HG03175 (cell line): ENCODE results near the gene WFIKKN1.

Source experiments
- ATAC-seq: cut with Tn5 transposase; IDR thresholded peaks from one replicate; pipeline ENCODE4 v1.9.1; 2021; ENCODE audit warnings: mild to moderate bottlenecking, moderate library complexity; ENCODE audit not compliant: unreplicated experiment

The WFIKKN1 gene

GRCh38 chr16:622920-623280 lies 7.9 kb upstream of the WFIKKN1 start:
- no peak for ATAC-seq

DNA sequence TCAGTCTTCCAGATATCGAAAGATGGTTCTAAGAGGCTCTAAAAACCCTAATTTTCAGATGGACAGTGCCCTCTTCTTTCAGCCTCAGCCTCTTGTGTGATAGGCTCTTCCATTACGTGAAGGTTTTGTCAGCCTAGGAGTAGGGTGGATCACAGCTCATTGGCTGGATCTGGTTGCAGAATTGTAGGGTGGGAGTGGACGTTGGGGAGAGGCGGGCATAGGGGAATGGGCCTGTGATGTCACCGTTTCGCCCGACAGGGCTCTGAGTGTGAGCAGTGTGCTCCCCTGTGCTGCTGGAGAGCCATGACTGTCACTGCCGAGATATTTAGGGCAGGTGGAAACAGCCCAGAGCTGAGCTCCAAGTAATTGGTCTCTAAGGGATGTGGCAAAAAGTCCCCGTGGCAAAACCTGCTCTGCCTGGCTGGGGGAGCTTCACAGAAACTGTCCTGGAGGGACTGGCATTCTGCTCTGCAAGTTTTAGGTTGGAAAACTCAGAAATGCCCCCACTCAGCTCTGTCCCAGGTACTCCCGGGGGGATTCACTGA lies 6.2 kb upstream of the WFIKKN1 start:
- ATAC-seq: no peak

- no peak for ATAC-seq
These were observed 5.4 kb upstream of the WFIKKN1 start for GRCh38 chr16:625117-625976.

DNA sequence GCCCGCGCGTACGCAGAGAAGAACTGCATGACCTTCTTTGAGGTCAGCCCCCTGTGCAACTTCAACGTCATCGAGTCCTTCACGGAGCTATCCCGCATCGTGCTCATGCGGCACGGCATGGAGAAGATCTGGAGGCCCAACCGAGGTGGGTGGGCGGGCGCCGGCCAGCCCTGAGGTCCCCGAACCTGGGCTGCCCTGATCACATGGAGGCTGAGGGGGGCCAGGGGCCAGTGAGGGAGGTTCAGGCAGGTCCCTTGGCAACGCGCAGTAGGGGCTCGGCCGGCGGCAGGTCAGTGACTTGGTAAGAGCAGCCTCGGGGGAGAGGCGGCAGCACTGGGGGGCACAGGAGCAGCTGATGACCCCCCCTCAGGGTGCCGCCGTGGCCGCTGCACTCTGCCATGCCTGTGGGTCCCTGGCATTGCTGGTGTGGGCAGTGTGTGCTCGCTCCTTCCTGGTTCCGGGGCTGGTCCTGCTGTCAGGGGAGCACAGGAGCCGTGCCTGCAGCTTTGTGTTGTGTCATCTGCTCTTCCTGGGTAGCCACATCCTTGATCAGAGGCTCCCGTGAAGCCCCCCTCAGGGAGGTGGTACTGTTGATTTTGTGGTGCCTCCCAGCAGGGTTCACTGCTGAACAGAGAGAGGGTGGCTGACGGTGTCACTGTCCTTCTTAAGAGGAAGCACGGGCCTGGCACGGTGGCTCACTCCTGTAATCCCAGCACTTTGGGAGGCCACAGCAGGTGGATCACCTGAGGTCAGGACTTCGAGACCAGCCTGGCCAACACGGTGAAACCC lies 4.6 kb upstream of the WFIKKN1 start:
- ATAC-seq: no peak

DNA sequence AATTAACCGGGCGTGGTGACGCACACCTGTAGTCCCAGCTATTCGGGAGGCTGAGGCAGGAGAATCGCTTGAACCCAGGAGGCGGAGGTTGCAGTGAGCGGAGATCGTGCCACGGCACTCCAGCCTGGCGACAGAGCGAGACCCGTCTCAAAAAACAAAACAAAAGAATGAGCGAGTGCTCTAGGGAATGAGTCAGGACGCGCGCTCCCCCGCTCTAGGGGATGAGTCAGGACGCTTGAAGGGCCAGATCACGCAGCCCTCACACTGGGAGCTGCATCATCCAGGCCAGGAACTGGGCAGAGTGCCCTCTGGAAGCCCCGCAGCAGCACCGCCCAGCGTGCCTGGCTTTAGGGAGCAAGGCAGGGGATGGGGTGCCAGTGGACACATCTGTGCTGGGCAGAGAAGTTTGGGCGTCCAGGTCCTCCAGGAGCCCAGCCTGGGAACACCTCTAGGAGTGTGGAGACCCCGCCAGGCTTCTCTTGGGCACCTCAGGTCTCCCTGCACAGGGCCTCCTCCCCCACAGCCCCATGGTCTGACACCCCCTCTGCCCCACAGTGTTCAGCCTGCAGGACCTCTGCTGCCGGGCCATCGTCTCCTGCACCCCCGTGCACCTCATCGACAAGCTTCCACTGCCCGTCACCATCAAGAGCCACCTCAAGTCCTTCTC lies 3.9 kb upstream of the WFIKKN1 start:
- ATAC-seq: no peak

DNA sequence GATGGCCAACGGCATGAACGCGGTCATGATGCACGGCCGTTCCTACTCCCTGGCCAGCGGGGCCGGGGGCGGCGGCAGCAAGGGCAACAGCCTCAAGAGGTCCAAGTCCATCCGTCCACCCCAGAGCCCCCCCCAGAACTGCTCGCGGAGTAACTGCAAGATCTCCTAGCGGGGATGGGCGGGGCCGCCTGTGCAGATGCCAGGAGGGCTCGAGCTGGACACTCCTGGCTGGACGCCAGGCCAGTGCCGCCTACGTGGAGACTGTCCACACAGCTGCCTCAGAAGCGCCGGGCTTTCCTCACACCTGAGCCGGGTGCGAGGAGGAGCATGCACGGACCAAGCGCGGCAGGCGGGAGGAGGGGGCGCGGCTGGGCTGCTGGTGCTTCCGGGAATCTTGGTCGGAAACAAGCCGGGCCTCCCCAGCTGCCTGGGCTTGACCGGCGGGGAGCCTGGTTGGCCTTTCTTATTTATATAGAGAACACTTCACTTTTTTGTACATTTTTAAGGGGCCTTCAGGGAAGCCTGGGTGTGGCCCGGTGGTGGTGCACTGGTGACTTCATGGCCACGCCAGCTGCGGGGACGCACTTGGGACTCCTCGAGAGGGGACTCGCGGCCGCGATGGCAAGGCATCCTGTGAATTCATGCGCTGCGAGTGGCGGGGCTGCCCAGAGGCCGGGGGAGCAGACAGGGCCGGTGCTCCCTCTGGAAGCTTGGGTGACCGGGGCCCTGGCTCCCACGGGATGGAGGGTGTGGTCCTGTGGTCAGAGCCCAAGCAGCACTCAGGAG lies 3.1 kb upstream of the WFIKKN1 start:
- no peak for ATAC-seq

DNA sequence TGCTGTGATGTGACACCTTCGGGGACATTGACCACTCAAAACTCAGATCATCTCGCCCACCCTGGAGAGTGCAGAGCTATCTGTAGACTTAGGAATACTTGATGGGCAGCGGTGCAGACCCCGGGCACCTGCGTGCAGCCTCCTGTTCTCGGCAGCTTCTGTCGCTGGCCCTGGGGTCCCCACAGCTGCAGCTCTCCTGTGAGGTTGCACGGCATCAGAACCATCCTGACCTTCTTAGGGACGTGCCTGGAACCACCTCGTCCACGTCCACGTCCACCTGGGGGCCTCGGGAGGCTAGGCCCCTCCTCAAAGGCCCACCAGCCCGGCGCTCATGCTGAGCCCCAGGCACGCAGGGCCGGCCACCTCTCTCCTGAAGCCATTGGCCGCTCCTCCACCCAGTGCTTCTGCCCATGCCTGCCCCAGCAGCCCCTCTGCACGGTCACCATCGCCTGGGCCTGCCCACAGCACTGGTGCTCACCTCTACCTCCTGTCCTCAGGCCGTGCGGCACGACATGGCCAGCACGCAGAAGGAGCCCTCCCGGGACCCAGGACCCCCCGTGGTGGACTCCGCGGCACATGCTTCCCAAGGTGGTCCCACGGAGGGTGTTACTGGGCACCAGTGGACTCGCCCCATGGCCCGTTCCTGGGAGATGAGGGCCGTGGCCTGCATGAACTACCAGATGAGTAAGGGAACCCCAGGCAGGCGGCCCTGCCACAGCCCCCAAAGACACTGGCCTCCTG lies 2.3 kb upstream of the WFIKKN1 start:
- ATAC-seq: no peak

GRCh38 chr16:629185-629832 lies 1.5 kb upstream of the WFIKKN1 start:
- no peak for ATAC-seq

GRCh38 chr16:629833-630248 lies 944 bp upstream of the WFIKKN1 start:
- ATAC-seq: no peak

GRCh38 chr16:630249-630814 lies 453 bp upstream of the WFIKKN1 start:
- ATAC-seq: no peak

GRCh38 chr16:631808-632358 lies 1.1 kb downstream of the WFIKKN1 start:
- no peak for ATAC-seq

GRCh38 chr16:632486-633335 lies 1.9 kb downstream of the WFIKKN1 start:
- no peak for ATAC-seq

DNA sequence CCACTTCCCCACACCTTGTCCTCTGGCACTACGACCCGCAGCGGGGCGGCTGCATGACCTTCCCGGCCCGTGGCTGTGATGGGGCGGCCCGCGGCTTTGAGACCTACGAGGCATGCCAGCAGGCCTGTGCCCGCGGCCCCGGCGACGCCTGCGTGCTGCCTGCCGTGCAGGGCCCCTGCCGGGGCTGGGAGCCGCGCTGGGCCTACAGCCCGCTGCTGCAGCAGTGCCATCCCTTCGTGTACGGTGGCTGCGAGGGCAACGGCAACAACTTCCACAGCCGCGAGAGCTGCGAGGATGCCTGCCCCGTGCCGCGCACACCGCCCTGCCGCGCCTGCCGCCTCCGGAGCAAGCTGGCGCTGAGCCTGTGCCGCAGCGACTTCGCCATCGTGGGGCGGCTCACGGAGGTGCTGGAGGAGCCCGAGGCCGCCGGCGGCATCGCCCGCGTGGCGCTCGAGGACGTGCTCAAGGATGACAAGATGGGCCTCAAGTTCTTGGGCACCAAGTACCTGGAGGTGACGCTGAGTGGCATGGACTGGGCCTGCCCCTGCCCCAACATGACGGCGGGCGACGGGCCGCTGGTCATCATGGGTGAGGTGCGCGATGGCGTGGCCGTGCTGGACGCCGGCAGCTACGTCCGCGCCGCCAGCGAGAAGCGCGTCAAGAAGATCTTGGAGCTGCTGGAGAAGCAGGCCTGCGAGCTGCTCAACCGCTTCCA lies 2.7 kb downstream of the WFIKKN1 start:
- ATAC-seq: no peak

DNA sequence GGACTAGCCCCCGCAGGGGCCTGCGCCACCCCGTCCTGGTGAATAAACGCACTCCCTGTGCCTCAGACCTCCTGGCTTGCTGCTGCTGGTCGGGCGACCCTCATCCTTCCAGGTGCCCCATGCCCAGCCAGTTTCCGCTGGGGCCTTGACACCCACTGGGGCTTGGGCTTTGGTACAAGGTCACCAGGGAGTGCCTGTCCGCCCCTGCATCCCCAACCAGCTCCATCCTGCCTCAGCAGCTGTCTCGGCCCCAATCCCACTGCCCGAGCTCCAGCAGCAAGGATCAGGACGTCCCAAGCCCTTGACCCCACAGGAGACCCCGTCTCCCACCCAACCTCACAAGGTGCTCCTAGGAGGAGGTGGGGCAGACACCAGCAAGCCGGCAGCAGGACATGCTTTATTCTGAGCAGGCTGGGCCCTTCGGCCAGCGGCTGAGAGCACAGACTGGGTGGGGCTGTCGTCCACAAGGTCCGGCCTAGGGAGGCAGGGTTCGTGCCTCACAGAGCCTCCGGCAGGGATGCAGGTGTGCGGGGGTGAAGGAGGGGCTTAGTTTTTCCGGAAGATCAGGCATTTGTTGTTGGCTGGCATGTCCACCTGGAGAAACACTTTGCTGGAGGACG lies 3.4 kb downstream of the WFIKKN1 start:
- ATAC-seq: no peak

- ATAC-seq: no peak
These were observed 4.2 kb downstream of the WFIKKN1 start for GRCh38 chr16:634996-635395.

DNA sequence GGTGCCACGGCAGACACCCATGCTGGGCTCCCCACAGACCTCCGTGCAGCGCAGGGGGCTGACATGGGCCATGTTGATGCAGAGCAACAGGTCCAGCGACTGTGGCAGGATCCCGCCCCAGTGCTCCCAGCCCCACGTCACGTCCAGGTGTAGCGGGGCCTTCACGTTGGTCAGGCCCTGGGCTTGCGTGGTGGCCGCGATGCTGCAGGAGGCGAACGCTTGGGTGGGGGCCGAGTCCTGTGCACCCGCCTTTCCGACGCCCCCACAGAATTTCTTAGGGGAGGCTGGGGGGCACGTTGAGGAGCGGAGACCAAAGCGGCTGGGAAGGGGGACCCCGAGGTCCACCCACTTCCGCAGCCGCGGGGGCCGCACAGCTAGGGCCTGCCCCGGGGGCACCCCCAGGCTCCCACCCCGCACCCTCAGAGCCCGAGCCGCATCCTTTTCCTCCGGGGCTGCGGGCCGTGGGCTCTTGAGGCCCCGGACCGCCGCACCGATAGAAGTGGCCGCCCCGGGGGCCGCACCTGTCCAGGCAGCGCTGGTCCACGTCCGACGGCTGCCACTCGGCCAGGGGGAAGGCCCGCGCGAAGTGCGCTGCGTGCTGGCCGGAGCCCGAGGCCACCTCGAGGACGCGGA lies 4.9 kb downstream of the WFIKKN1 start:
- no peak for ATAC-seq
